Panc1 (cell line): ENCODE results near the gene FAM204A. TPM values are rescaled to one million over a fixed set of nuclear protein-coding genes. Genes with fewer than 3 reads are reported as not detected.

Experiments
- ATAC-seq: fragments of 200-7000 bp; cut with Tn5 transposase; 2 replicates; pipeline ENCODE4 v1.9.1; 2020; ENCODE audit warnings: mild to moderate bottlenecking, moderate library complexity
- BruUV-seq: library from RNA; stranded (reverse); fragments of 400-500 nt; replicated peaks from 2 replicates; lab custom pipeline; 2021; lab: Mats Ljungman, UMichigan
- CTCF ChIA-PET: fragments of 300-600 bp; sonication (Branson Sonifier 250); formaldehyde crosslinking; loops from one replicate; lab custom pipeline; 2022; ENCODE audit warnings: antibody characterized with exemption; lab: Charles Lee
- POLR2A ChIA-PET: fragments of 300-600 bp; sonication (Branson Sonifier 250); formaldehyde crosslinking; loops from one replicate; lab custom pipeline; 2022; ENCODE audit warnings: antibody characterized with exemption; lab: Charles Lee
- DNase-seq: peaks from one replicate; pipeline ENCODE4 v3.0.0-alpha.2; 2010; ENCODE audit warnings: low read depth, low spot score
- H3K27ac ChIP-seq: 2 replicates; pipeline ENCODE4 v1.5.1; 2011; ENCODE audit warnings: mild to moderate bottlenecking, low read length, inconsistent platforms
- H3K27me3 ChIP-seq: fragments of 200-500 bp; sonication (Bioruptor generic); 2 replicates; pipeline ENCODE4 v1.6.0; 2014; ENCODE audit warnings: low read length, inconsistent platforms; ENCODE audit not compliant: control insufficient read depth, insufficient read depth
- H3K36me3 ChIP-seq: fragments of 200-500 bp; sonication (Bioruptor generic); 2 replicates; pipeline ENCODE4 v1.5.1; 2014; ENCODE audit warnings: inconsistent platforms, mild to moderate bottlenecking, low read length, moderate library complexity; ENCODE audit not compliant: control insufficient read depth, insufficient read depth
- H3K4me1 ChIP-seq: 2 replicates; pipeline ENCODE4 v1.5.1; 2011; ENCODE audit warnings: inconsistent platforms, mild to moderate bottlenecking, low read length, moderate library complexity; ENCODE audit not compliant: control insufficient read depth, insufficient read depth
- H3K4me3 ChIP-seq, 2 experiments: 2 replicates each; pipeline ENCODE4 v1.5.1; 2011 to 2012; ENCODE audit warnings: low read depth in 2 of 2, low read length in 2 of 2, mild to moderate bottlenecking in 2 of 2, inconsistent platforms in 1 of 2, moderate library complexity in 1 of 2
- H3K9me3 ChIP-seq: fragments of 200-500 bp; sonication (Bioruptor generic); 2 replicates; pipeline ENCODE4 v1.5.1; 2014; ENCODE audit warnings: low read depth, mild to moderate bottlenecking, inconsistent platforms, low read length, moderate library complexity; ENCODE audit not compliant: control insufficient read depth, insufficient read depth
- POLR2AphosphoS5 ChIP-seq: IDR thresholded peaks from 2 replicates; pipeline ENCODE4 v1.6.1; 2012; ENCODE audit warnings: mild to moderate bottlenecking, low read depth, low read length, moderate library complexity
- SIN3A ChIP-seq: IDR thresholded peaks from 2 replicates; pipeline ENCODE4 v1.6.1; 2012; ENCODE audit warnings: low read depth, mild to moderate bottlenecking, low read length, moderate library complexity, borderline replicate concordance; ENCODE audit not compliant: insufficient read depth
- TCF7L2 ChIP-seq: IDR thresholded peaks from 2 replicates; pipeline ENCODE4 v1.6.1; 2011; ENCODE audit warnings: mild to moderate bottlenecking, low read depth, low read length, inconsistent platforms
- in situ Hi-C: cut with HindIII; loops from 2 replicates; pipeline ENCODE4 v1.10.0; 2016; ENCODE audit warnings: low sequenced_read_pairs, low pct_unique_long_range_greater_than_20kb
- intact Hi-C: fragments of 100-400 bp; cut with micrococcal nuclease; formaldehyde crosslinking; loops from one replicate; pipeline ENCODE4 v1.10.0; 2022; ENCODE audit not compliant: unreplicated experiment
- total RNA-seq: library from RNA; stranded (reverse); gene quantifications from one replicate; pipeline ENCODE4 v1.2.1, GENCODE V29; 2021; ENCODE audit not compliant: unreplicated experiment
- TF ChIP-seq, protein P1 (sequence below): fragments of 450-650 bp; IDR thresholded peaks from 2 replicates; pipeline ENCODE4 v1.5.1; 2017; ENCODE audit warnings: mild to moderate bottlenecking
- TF ChIP-seq, protein P2 (sequence below), 2 experiments: IDR thresholded peaks; 2 replicates each; pipeline ENCODE4 v1.6.1; 2011 to 2012; ENCODE audit warnings: low read depth in 2 of 2, control low read depth in 1 of 2, low read length in 1 of 2, mild to moderate bottlenecking in 1 of 2, moderate library complexity in 1 of 2; ENCODE audit not compliant: insufficient read depth in 1 of 2

The FAM204A gene
- total RNA-seq, 1 experiment from 2014 or later: 69.1 TPM

GRCh38 chr10:118343549-118343948 is 1.4 kb upstream of the FAM204A start:
- no peak overlapping the region for H3K4me3 ChIP-seq
- in situ Hi-C loops: no loop called here
- H3K27ac ChIP-seq: no peak overlapping the region
- peaks cover 19% of the 10 kb centered on the region for H3K4me1 ChIP-seq
- ChIA-PET CTCF (no interaction called here), POLR2A (no interaction called here)
- BruUV-seq: no TSS peak
- ATAC-seq (no peak), DNase-seq (no peak)
- peaks cover 8% of the 10 kb centered on the region; the same call in 1 of the 2 replicates for H3K36me3 ChIP-seq
- intact Hi-C loops: no loop called here
- TF ChIP-seq SIN3A: no peak
- TF ChIP-seq POLR2AphosphoS5: no peak
- TF ChIP-seq, protein P1, sequence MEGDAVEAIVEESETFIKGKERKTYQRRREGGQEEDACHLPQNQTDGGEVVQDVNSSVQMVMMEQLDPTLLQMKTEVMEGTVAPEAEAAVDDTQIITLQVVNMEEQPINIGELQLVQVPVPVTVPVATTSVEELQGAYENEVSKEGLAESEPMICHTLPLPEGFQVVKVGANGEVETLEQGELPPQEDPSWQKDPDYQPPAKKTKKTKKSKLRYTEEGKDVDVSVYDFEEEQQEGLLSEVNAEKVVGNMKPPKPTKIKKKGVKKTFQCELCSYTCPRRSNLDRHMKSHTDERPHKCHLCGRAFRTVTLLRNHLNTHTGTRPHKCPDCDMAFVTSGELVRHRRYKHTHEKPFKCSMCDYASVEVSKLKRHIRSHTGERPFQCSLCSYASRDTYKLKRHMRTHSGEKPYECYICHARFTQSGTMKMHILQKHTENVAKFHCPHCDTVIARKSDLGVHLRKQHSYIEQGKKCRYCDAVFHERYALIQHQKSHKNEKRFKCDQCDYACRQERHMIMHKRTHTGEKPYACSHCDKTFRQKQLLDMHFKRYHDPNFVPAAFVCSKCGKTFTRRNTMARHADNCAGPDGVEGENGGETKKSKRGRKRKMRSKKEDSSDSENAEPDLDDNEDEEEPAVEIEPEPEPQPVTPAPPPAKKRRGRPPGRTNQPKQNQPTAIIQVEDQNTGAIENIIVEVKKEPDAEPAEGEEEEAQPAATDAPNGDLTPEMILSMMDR: no peak
- TF ChIP-seq, protein P2, sequence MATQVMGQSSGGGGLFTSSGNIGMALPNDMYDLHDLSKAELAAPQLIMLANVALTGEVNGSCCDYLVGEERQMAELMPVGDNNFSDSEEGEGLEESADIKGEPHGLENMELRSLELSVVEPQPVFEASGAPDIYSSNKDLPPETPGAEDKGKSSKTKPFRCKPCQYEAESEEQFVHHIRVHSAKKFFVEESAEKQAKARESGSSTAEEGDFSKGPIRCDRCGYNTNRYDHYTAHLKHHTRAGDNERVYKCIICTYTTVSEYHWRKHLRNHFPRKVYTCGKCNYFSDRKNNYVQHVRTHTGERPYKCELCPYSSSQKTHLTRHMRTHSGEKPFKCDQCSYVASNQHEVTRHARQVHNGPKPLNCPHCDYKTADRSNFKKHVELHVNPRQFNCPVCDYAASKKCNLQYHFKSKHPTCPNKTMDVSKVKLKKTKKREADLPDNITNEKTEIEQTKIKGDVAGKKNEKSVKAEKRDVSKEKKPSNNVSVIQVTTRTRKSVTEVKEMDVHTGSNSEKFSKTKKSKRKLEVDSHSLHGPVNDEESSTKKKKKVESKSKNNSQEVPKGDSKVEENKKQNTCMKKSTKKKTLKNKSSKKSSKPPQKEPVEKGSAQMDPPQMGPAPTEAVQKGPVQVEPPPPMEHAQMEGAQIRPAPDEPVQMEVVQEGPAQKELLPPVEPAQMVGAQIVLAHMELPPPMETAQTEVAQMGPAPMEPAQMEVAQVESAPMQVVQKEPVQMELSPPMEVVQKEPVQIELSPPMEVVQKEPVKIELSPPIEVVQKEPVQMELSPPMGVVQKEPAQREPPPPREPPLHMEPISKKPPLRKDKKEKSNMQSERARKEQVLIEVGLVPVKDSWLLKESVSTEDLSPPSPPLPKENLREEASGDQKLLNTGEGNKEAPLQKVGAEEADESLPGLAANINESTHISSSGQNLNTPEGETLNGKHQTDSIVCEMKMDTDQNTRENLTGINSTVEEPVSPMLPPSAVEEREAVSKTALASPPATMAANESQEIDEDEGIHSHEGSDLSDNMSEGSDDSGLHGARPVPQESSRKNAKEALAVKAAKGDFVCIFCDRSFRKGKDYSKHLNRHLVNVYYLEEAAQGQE (IDR thresholded peaks at IDR 0.05; ENCODE audit: insufficient read depth in 1 of 2, low read depth in 2 of 2, low read length in 1 of 2): no peak
- TF ChIP-seq TCF7L2: no peak
- H3K9me3 ChIP-seq: no peaks in the 10 kb centered on the region
- H3K27me3 ChIP-seq: peaks cover 2% of the 10 kb centered on the region; the same call in 1 of the 2 replicates

DNA sequence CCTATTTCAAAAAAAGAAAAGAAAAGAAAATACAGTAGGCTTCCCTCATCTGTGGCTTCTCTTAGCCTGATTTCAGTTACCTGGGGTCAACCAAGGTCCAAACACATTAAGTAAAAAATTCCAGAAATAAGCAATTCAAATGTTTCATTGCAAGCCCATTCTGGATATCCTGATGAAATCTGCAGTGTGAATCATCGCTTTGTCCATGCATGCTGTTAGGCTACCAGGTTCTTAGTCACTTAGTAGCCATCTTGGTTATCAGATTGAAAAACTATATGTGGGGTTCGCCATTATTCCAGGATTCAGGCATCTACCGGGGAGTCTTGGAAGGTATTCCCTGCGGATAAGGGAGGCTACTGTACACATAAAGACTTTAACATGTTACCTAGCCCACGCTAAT is 991 bp upstream of the FAM204A start:
- CTCF ChIA-PET: no interaction called here
- in situ Hi-C loops: no loop called here
- BruUV-seq: no TSS peak

More for the DNA sequence above, 991 bp upstream of the FAM204A start:
- intact Hi-C loops: no loop called here
- peaks cover 8% of the 10 kb centered on the region for H3K36me3 ChIP-seq
- no peak overlapping the region for H3K27ac ChIP-seq
- DNase-seq: no peak
- H3K4me1 ChIP-seq: peaks cover 19% of the 10 kb centered on the region
- no peaks in the 10 kb centered on the region for H3K9me3 ChIP-seq
- POLR2A ChIA-PET: no interaction called here
- H3K27me3 ChIP-seq: peaks cover 2% of the 10 kb centered on the region; the same call in 1 of the 2 replicates
- no peak for ATAC-seq
- no peak overlapping the region for H3K4me3 ChIP-seq
- TF ChIP-seq POLR2AphosphoS5 (no peak), SIN3A (no peak), TCF7L2 (no peak)
- TF ChIP-seq, protein P2 (IDR thresholded peaks at IDR 0.05; ENCODE audit: insufficient read depth in 1 of 2, low read depth in 2 of 2, low read length in 1 of 2): no peak
- TF ChIP-seq, protein P1: no peak
